ENCODE data around the gene MUS81.
A peak's percentile ranks its signal among the peaks of the same experiment; 100 is the strongest.
"Not testable (repeated sequence)": the region's sequence is repeated elsewhere in the genome, so short reads cannot be mapped to it uniquely, and the experiment has no call there.

MUS81 gene

GRCh38 chr11:65843811-65844210, 16.4 kb upstream of the MUS81 start:
- DNase-seq (ENCODE audit: low read depth, low spot score), result no peak
- no peak overlapping the region for H3K4me3 ChIP-seq (ENCODE audit: low read length)

- DNase-seq (ENCODE audit: low read depth, low spot score), result no peak
- H3K4me3 ChIP-seq (ENCODE audit: low read length), result no peak overlapping the region
These were observed 15.9 kb upstream of the MUS81 start for GRCh38 chr11:65844231-65844872.

GRCh38 chr11:65847746-65848145, 12.5 kb upstream of the MUS81 start:
- no peak overlapping the region for H3K4me3 ChIP-seq (ENCODE audit: low read length)
- DNase-seq (ENCODE audit: low read depth, low spot score), result no peak

- not testable (repeated sequence) for DNase-seq (ENCODE audit: low read depth, low spot score)
These were observed 11.5 kb upstream of the MUS81 start for GRCh38 chr11:65848693-65849092.

GRCh38 chr11:65849366-65849765, 10.9 kb upstream of the MUS81 start:
- DNase-seq (ENCODE audit: low read depth, low spot score), result no peak

More at GRCh38 chr11:65848693-65849092, 11.5 kb upstream of the MUS81 start:
- H3K4me3 ChIP-seq (ENCODE audit: low read length), result not testable (repeated sequence)

GRCh38 chr11:65849771-65850216, 10.4 kb upstream of the MUS81 start:
- DNase-seq (ENCODE audit: low read depth, low spot score), result no peak
- H3K4me3 ChIP-seq (ENCODE audit: low read length), result no peak overlapping the region

More at GRCh38 chr11:65849366-65849765, 10.9 kb upstream of the MUS81 start:
- no peak overlapping the region for H3K4me3 ChIP-seq (ENCODE audit: low read length)

GRCh38 chr11:65850217-65851082, 9.8 kb upstream of the MUS81 start:
- DNase-seq (ENCODE audit: low read depth, low spot score), result no peak
- H3K4me3 ChIP-seq (ENCODE audit: low read length), result no peak overlapping the region

- DNase-seq (ENCODE audit: low read depth, low spot score), result no peak
- H3K4me3 ChIP-seq (ENCODE audit: low read length), result no peak overlapping the region
These were observed 9.1 kb upstream of the MUS81 start for GRCh38 chr11:65851083-65851579.

- no peak overlapping the region for H3K4me3 ChIP-seq (ENCODE audit: low read length)
- DNase-seq (ENCODE audit: low read depth, low spot score), result no peak
These were observed 8.3 kb upstream of the MUS81 start for GRCh38 chr11:65851811-65852507.

- DNase-seq (ENCODE audit: low read depth, low spot score), result no peak
- H3K4me3 ChIP-seq (ENCODE audit: low read length), result no peak overlapping the region
These were observed 7.6 kb upstream of the MUS81 start for GRCh38 chr11:65852508-65853245.

- no peak overlapping the region for H3K4me3 ChIP-seq (ENCODE audit: low read length)
- no peak for DNase-seq (ENCODE audit: low read depth, low spot score)
These were observed 6.8 kb upstream of the MUS81 start for GRCh38 chr11:65853246-65853979.

GRCh38 chr11:65854161-65854592, 6.1 kb upstream of the MUS81 start:
- DNase-seq (ENCODE audit: low read depth, low spot score), result no peak
- no peak overlapping the region for H3K4me3 ChIP-seq (ENCODE audit: low read length)

GRCh38 chr11:65854852-65855837, 5.1 kb upstream of the MUS81 start:
- no peak overlapping the region for H3K4me3 ChIP-seq (ENCODE audit: low read length)

GRCh38 chr11:65855927-65856363, 4.3 kb upstream of the MUS81 start:
- DNase-seq (ENCODE audit: low read depth, low spot score), result no peak
- peak overlapping the region; percentile 96 for H3K4me3 ChIP-seq (ENCODE audit: low read length)

More at GRCh38 chr11:65854852-65855837, 5.1 kb upstream of the MUS81 start:
- DNase-seq (ENCODE audit: low read depth, low spot score), result no peak

GRCh38 chr11:65856689-65857499, 3.3 kb upstream of the MUS81 start:
- peak overlapping the region; percentile 96 for H3K4me3 ChIP-seq (ENCODE audit: low read length)
- peak; percentile 66 for DNase-seq (ENCODE audit: low read depth, low spot score)

GRCh38 chr11:65857500-65857852, 2.8 kb upstream of the MUS81 start:
- peak overlapping the region; percentile 96 for H3K4me3 ChIP-seq (ENCODE audit: low read length)
- DNase-seq (ENCODE audit: low read depth, low spot score), result no peak
